Breast epithelium (tissue), 3 donors: ENCODE results near the gene XPO6.

Source experiments
- POLR2A ChIP-seq: fragments of 450-650 bp; IDR thresholded peaks from one replicate; pipeline ENCODE4 v1.6.1; 2016; ENCODE audit warnings: antibody characterized with exemption, mild to moderate bottlenecking, moderate library complexity
- POLR2AphosphoS5 ChIP-seq, 3 donors: sonication (generic); formaldehyde crosslinking; IDR thresholded peaks; one replicate each; pipeline ENCODE4 v1.6.1; 2017; ENCODE audit warnings: antibody characterized with exemption in 3 of 3

- TF ChIP-seq POLR2A: no peak
- TF ChIP-seq POLR2AphosphoS5 (IDR thresholded peaks at IDR 0.05): no peak
Measured at GRCh38 chr16:28218109-28218508, 6.3 kb upstream of the XPO6 start.
